HG03280 (cell line): ENCODE results near the gene CCDC88B.

Source experiments
- ATAC-seq: cut with Tn5 transposase; IDR thresholded peaks from one replicate; pipeline ENCODE4 v1.9.1; 2021; ENCODE audit warnings: mild to moderate bottlenecking, moderate library complexity; ENCODE audit not compliant: unreplicated experiment

The CCDC88B gene

GRCh38 chr11:64357904-64358535, 18.0 kb downstream of the CCDC88B start:
- no peak for ATAC-seq

DNA sequence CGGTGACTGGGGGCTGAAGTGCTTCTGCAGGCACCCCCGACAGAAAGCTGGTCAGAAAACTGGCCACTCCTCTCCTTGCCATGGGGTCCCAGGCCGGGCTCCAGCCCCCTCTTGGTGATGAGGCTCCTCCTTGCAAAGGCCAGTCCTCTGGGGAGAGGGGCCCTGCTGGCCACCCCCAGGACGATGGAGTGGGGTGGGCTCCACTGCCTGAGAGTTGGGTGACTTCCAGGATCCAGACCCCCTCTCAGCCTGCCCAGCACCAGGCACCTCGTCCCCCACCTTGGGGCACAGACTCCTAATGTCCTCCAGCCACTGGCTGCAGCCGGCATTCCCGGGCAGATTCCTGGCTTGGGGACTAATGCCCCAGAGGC, 18.5 kb downstream of the CCDC88B start:
- ATAC-seq = no peak

GRCh38 chr11:64358907-64359711, 19.1 kb downstream of the CCDC88B start, which contains the start of gene RPS6KA4:
Gene RPS6KA4, plus strand, starts transcription at chr11:64359162. Its CDS starts 74 bp downstream, at chr11:64359236.
- ATAC-seq = peak; percentile 68

- ATAC-seq = no peak
Measured at GRCh38 chr11:64359712-64360445, 19.9 kb downstream of the CCDC88B start.

GRCh38 chr11:64360448-64360921, 20.5 kb downstream of the CCDC88B start:
- ATAC-seq = no peak

- ATAC-seq = no peak
Measured at GRCh38 chr11:64361659-64362058, 21.7 kb downstream of the CCDC88B start.

GRCh38 chr11:64362339-64362738, 22.3 kb downstream of the CCDC88B start:
- ATAC-seq = no peak

- ATAC-seq = no peak
Measured at GRCh38 chr11:64364435-64364834, 24.4 kb downstream of the CCDC88B start.

GRCh38 chr11:64364911-64365310, 24.9 kb downstream of the CCDC88B start:
- ATAC-seq = no peak

DNA sequence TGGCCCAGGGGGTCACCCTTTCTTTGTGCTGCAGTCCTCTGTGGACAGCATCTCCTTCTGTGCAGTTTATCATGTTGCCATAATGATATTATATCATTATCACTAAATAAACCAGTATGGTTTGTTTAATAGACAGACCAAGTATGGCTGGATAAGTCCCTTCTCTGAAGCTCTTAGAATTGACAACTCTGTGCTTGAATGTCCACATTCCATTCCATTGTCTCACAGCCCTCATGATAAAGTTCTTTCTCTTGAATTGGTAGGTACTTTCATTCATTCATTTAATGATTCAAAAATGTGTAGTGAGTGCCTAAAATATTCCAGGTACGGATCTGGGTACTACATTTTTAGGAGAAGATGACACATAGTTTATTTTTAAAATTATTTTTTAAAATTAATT, 26.7 kb downstream of the CCDC88B start:
- ATAC-seq = no peak

GRCh38 chr11:64367931-64368672, 28.1 kb downstream of the CCDC88B start:
- no peak for ATAC-seq

- no peak for ATAC-seq
Measured at GRCh38 chr11:64368673-64369074, 28.7 kb downstream of the CCDC88B start.

GRCh38 chr11:64369440-64370421, 29.7 kb downstream of the CCDC88B start:
- no peak for ATAC-seq

GRCh38 chr11:64371201-64371600, 31.2 kb downstream of the CCDC88B start:
- ATAC-seq = no peak

- ATAC-seq = no peak
Measured at GRCh38 chr11:64372021-64372420, 32.0 kb downstream of the CCDC88B start.

- ATAC-seq = no peak
Measured at GRCh38 chr11:64372802-64373597, 33.0 kb downstream of the CCDC88B start.

GRCh38 chr11:64373598-64373974, 33.6 kb downstream of the CCDC88B start:
- ATAC-seq = no peak

GRCh38 chr11:64376071-64376470, 36.1 kb downstream of the CCDC88B start:
- ATAC-seq = no peak

- no peak for ATAC-seq
Measured at GRCh38 chr11:64378335-64378880, 38.4 kb downstream of the CCDC88B start.
